KMS-11 (cell line): ENCODE data around the gene TBC1D23.

Experiments
- H2AFZ ChIP-seq: fragments of 200-600 bp; sonication (generic); 2 replicates; pipeline ENCODE4 v1.6.1; 2016; ENCODE audit warnings: antibody characterized with exemption, mixed run types, low read depth
- H3K27ac ChIP-seq: fragments of 200-600 bp; sonication (generic); 2 replicates; pipeline ENCODE4 v1.6.1; 2016; ENCODE audit warnings: mild to moderate bottlenecking, mixed run types
- H3K27me3 ChIP-seq: fragments of 200-600 bp; sonication (generic); 2 replicates; pipeline ENCODE4 v1.6.1; 2017; ENCODE audit warnings: mild to moderate bottlenecking, low read depth, mixed run types, moderate library complexity; ENCODE audit not compliant: insufficient read depth
- H3K36me3 ChIP-seq: fragments of 200-600 bp; sonication (generic); 2 replicates; pipeline ENCODE4 v1.6.1; 2017; ENCODE audit warnings: mild to moderate bottlenecking, mixed run types; ENCODE audit not compliant: insufficient read depth
- H3K4me1 ChIP-seq: fragments of 200-600 bp; sonication (generic); 2 replicates; pipeline ENCODE4 v1.6.1; 2016; ENCODE audit warnings: mild to moderate bottlenecking, low read depth, mixed run types; ENCODE audit not compliant: poor library complexity, severe bottlenecking
- H3K4me2 ChIP-seq: fragments of 200-600 bp; sonication (generic); 2 replicates; pipeline ENCODE4 v1.7.0; 2016; ENCODE audit warnings: mild to moderate bottlenecking, mixed run types
- H3K4me3 ChIP-seq: fragments of 200-600 bp; sonication (generic); IDR thresholded peaks from 2 replicates; pipeline ENCODE4 v1.6.1; 2017; ENCODE audit warnings: low read depth, low read length, mixed read lengths; ENCODE audit not compliant: insufficient read depth
- H3K79me2 ChIP-seq: fragments of 200-600 bp; sonication (generic); 2 replicates; pipeline ENCODE4 v1.6.1; 2016; ENCODE audit warnings: low read depth, mixed run types; ENCODE audit not compliant: insufficient read depth
- H3K9ac ChIP-seq: fragments of 200-600 bp; sonication (generic); 2 replicates; pipeline ENCODE4 v1.6.1; 2016; ENCODE audit warnings: mild to moderate bottlenecking, mixed run types
- H4K20me1 ChIP-seq: fragments of 200-600 bp; sonication (generic); 2 replicates; pipeline ENCODE4 v1.6.1; 2016; ENCODE audit warnings: mild to moderate bottlenecking, mixed run types; ENCODE audit not compliant: insufficient read depth
- CTCF ChIP-seq: fragments of 200-600 bp; sonication (generic); conservative IDR thresholded peaks from 2 replicates; pipeline ENCODE4 v1.6.1; 2017; ENCODE audit warnings: low read depth, mild to moderate bottlenecking, antibody characterized with exemption, low read length, moderate library complexity, mixed read lengths

The TBC1D23 gene

GRCh38 chr3:100245927-100246326 lies 14.9 kb upstream of the TBC1D23 start:
- H3K4me1 ChIP-seq = no peaks in the 10 kb centered on the region
- TF ChIP-seq CTCF = no peak
- no peak overlapping the region for H3K4me2 ChIP-seq
- H2AFZ ChIP-seq = no peak overlapping the region
- no peak overlapping the region for H3K4me3 ChIP-seq
- H3K79me2 ChIP-seq = no peaks in the 10 kb centered on the region
- no peaks in the 10 kb centered on the region; the same call in 1 of the 2 replicates for H3K27me3 ChIP-seq
- no peaks in the 10 kb centered on the region for H3K36me3 ChIP-seq
- no peaks in the 10 kb centered on the region for H4K20me1 ChIP-seq
- no peak overlapping the region for H3K27ac ChIP-seq
- H3K9ac ChIP-seq = no peak overlapping the region

GRCh38 chr3:100246999-100247398 lies 13.8 kb upstream of the TBC1D23 start:
- no peaks in the 10 kb centered on the region; the same call in 1 of the 2 replicates for H3K27me3 ChIP-seq
- no peak overlapping the region for H3K4me2 ChIP-seq
- H4K20me1 ChIP-seq = no peaks in the 10 kb centered on the region

GRCh38 chr3:100252001-100252400 lies 8.8 kb upstream of the TBC1D23 start:
- no peaks in the 10 kb centered on the region for H3K4me1 ChIP-seq
- no peaks in the 10 kb centered on the region for H3K36me3 ChIP-seq
- no peak overlapping the region for H3K4me2 ChIP-seq
- no peak overlapping the region for H3K9ac ChIP-seq
- TF ChIP-seq CTCF = no peak
- H2AFZ ChIP-seq = no peak overlapping the region
- H3K27ac ChIP-seq = no peak overlapping the region
- no peaks in the 10 kb centered on the region for H3K79me2 ChIP-seq
- H3K27me3 ChIP-seq = no peaks in the 10 kb centered on the region; the same call in 1 of the 2 replicates
- H3K4me3 ChIP-seq = no peak overlapping the region
- H4K20me1 ChIP-seq = no peaks in the 10 kb centered on the region

More at GRCh38 chr3:100246999-100247398, 13.8 kb upstream of the TBC1D23 start:
- Histone ChIP-seq H3K36me3 (no peaks in the 10 kb centered on the region), H3K9ac (no peak overlapping the region), H2AFZ (no peak overlapping the region), H3K4me1 (no peaks in the 10 kb centered on the region), H3K4me3 (no peak overlapping the region), H3K27ac (no peak overlapping the region), H3K79me2 (no peaks in the 10 kb centered on the region)
- no peak for TF ChIP-seq CTCF

- H3K9ac ChIP-seq = no peak overlapping the region
- peak; percentile 86 for TF ChIP-seq CTCF
- H3K4me1 ChIP-seq = no peaks in the 10 kb centered on the region
- H3K79me2 ChIP-seq = no peaks in the 10 kb centered on the region
- H3K4me3 ChIP-seq = no peak overlapping the region
- no peaks in the 10 kb centered on the region for H4K20me1 ChIP-seq
- no peaks in the 10 kb centered on the region for H3K36me3 ChIP-seq
- H3K27ac ChIP-seq = no peak overlapping the region
- no peak overlapping the region for H2AFZ ChIP-seq
- H3K4me2 ChIP-seq = no peak overlapping the region
- no peaks in the 10 kb centered on the region for H3K27me3 ChIP-seq
Measured at GRCh38 chr3:100254168-100254777, 6.5 kb upstream of the TBC1D23 start.
